Measurements from ENCODE around the gene TMEM270. TPM values are rescaled to one million over a fixed set of nuclear protein-coding genes. Genes with fewer than 3 reads are reported as not detected.

The TMEM270 gene
- total and polyA plus RNA-seq, 10 of the 15 experiments (the other 5 are each of a cell fraction or from before 2014, with no cell fraction given): not detected

- ATAC-seq: peak; percentile 91
- no peaks in the 10 kb centered on the region for H4K20me1 ChIP-seq (ENCODE audit: control insufficient read depth, insufficient read depth)
- SMC1A ChIA-PET (ENCODE audit: uncharacterized antibody, unreplicated experiment): interaction anchor here (0.6 to 2.0 kb wide), 4 partner anchors 35 to 47 kb away, joined by 3 to 10 read pairs (median 3); no protein-coding TSS in a partner anchor
- CTCF ChIA-PET: interaction anchor here (0.8 to 2.4 kb wide), 8 partner anchors 10 to 69 kb away, joined by 3 to 20 read pairs (median 4); no protein-coding TSS in a partner anchor
- no TSS peak for BruUV-seq (replicated peaks)
- H3K4me1 ChIP-seq (ENCODE audit: control insufficient read depth, insufficient read depth, low read length): no peaks in the 10 kb centered on the region
- in situ Hi-C loops (cut with MboI): no loop called here
- H3K4me2 ChIP-seq (ENCODE audit: control insufficient read depth, insufficient read depth): no peak overlapping the region
- H3K4me3 ChIP-seq: no peak overlapping the region
- POLR2A ChIA-PET: no interaction called here
- no peaks in the 10 kb centered on the region; the same call in 2 of the 3 replicates for H3K9me3 ChIP-seq (replicated peaks; ENCODE audit: control insufficient read depth, insufficient read depth, low read length)
- no peaks in the 10 kb centered on the region for H3K36me3 ChIP-seq (ENCODE audit: control insufficient read depth in 2 of 2, insufficient read depth in 2 of 2, low read length in 1 of 2)
- intact Hi-C loops (cut with micrococcal nuclease; ENCODE audit: unreplicated experiment): loop anchor here (1.0 to 5.0 kb wide), 2 partner anchors 44 to 216 kb away; partner anchors contain the start of gene ELN
- H3K27ac ChIP-seq (ENCODE audit: control insufficient read depth, insufficient read depth): no peak overlapping the region
- no peak overlapping the region for H3K9ac ChIP-seq (ENCODE audit: control insufficient read depth, insufficient read depth, low read length)
- DNase-seq (ENCODE audit: low read depth, low spot score): no peak
- no peak overlapping the region for H2AFZ ChIP-seq (ENCODE audit: control insufficient read depth, low read depth, low read length)
- FAIRE-seq: peak; percentile 62
- RAD21 ChIA-PET (ENCODE audit: unreplicated experiment): interaction anchor here (2.6 kb wide), 1 partner anchor 43 kb away, joined by 11 read pairs; no protein-coding TSS in a partner anchor
- WGBS (ENCODE audit: insufficient coverage, insufficient replicate concordance, low lambda C conversion rate, missing lambda C conversion rate): 17% methylated on average over 11 of the region's 11 CpGs
- H3K79me2 ChIP-seq (ENCODE audit: control insufficient read depth, insufficient read depth, low read length): no peaks in the 10 kb centered on the region
- no peaks in the 10 kb centered on the region for H3K27me3 ChIP-seq (replicated peaks in 1 of 2; ENCODE audit: control insufficient read depth in 2 of 2, insufficient read depth in 2 of 2, low read length in 1 of 2)
- no peak for TF ChIP-seq MYC (IDR thresholded peaks at IDR 0.05; ENCODE audit: insufficient read depth, insufficient read length, insufficient replicate concordance, low read length, severe bottlenecking)
- TF ChIP-seq REST (IDR thresholded peaks at IDR 0.05; ENCODE audit: low read depth, low read length): peak; percentile 56; the same call in 1 of the 2 replicates
- no peak for TF ChIP-seq NFYB (IDR thresholded peaks at IDR 0.05; ENCODE audit: insufficient read depth, low read depth, low read length)
- peak; percentile 74 for TF ChIP-seq SMC3 (IDR thresholded peaks at IDR 0.05; ENCODE audit: borderline replicate concordance, low read length)
- no peak for TF ChIP-seq RELB (IDR thresholded peaks at IDR 0.05; ENCODE audit: low read depth)
- TF ChIP-seq PBX3 (IDR thresholded peaks at IDR 0.05; ENCODE audit: insufficient replicate concordance, low read depth, low read length): no peak
- TF ChIP-seq CHD4 (IDR thresholded peaks at IDR 0.05): no peak
- peak; percentile 64 to 87 (median 83) for TF ChIP-seq CTCF (IDR thresholded peaks at IDR 0.05 in 2 of 3, conservative IDR thresholded peaks at IDR 0.05 in 1 of 3; ENCODE audit: control insufficient read depth in 2 of 3, extremely low read depth in 1 of 3, insufficient read depth in 1 of 3, low read depth in 3 of 3, low read length in 3 of 3)
- no peak for TF ChIP-seq TCF12 (IDR thresholded peaks at IDR 0.05; ENCODE audit: low read depth, low read length)
- TF ChIP-seq CREB1 (IDR thresholded peaks at IDR 0.05; ENCODE audit: low read depth): no peak
- no peak for TF ChIP-seq CHD2 (IDR thresholded peaks at IDR 0.05; ENCODE audit: borderline replicate concordance, low read depth, low read length)
- no peak for TF ChIP-seq FOS (IDR thresholded peaks at IDR 0.05; ENCODE audit: borderline replicate concordance, extremely low read depth, insufficient read length)
- TF ChIP-seq SIN3A (IDR thresholded peaks at IDR 0.05; ENCODE audit: low read depth, low read length): no peak
- no peak for TF ChIP-seq TARDBP (IDR thresholded peaks at IDR 0.05; ENCODE audit: borderline replicate concordance)
- no peak for TF ChIP-seq ZNF274 (IDR thresholded peaks at IDR 0.05; ENCODE audit: insufficient read depth, insufficient read length)
- TF ChIP-seq TAF1 (IDR thresholded peaks at IDR 0.05; ENCODE audit: borderline replicate concordance, low read depth, low read length): no peak
These were observed 49.2 kb upstream of the TMEM270 start for GRCh38 chr7:73811760-73812168.
